IMR-90 (cell line): ENCODE results near the gene DELE1. TPM values are rescaled to one million over a fixed set of nuclear protein-coding genes. Genes with fewer than 3 reads are reported as not detected.

Source experiments
- ATAC-seq: fragments of 200-7000 bp; cut with Tn5 transposase; 2 replicates; pipeline ENCODE4 v1.9.1; 2020; ENCODE audit warnings: low read depth, mild to moderate bottlenecking, moderate library complexity
- BruUV-seq: library from RNA; stranded (reverse); fragments of 400-500 nt; replicated peaks from 2 replicates; lab custom pipeline; 2021; lab: Mats Ljungman, UMichigan
- CTCF ChIA-PET: fragments of 300-600 bp; formaldehyde crosslinking; extraction: SDS; loops from one replicate; lab custom pipeline; 2021; ENCODE audit warnings: antibody characterized with exemption; lab: Yijun Ruan, JAX
- POLR2A ChIA-PET: fragments of 300-600 bp; sonication (Branson Sonifier 250); formaldehyde crosslinking; loops from one replicate; lab custom pipeline; 2022; ENCODE audit warnings: antibody characterized with exemption; ENCODE audit not compliant: unreplicated experiment; lab: Charles Lee
- DNase-seq: peaks from one replicate; pipeline ENCODE4 v3.0.0; 2013
- H2AFZ ChIP-seq: replicated peaks from 2 replicates; pipeline ENCODE3; 2013; ENCODE audit warnings: low read length, mild to moderate bottlenecking; ENCODE audit not compliant: poor library complexity
- H2AK5ac ChIP-seq: 2 replicates; pipeline ENCODE4 v1.6.1; 2013; ENCODE audit warnings: low read depth, low read length, inconsistent platforms
- H2AK9ac ChIP-seq: replicated peaks from 2 replicates; pipeline ENCODE3; 2013; ENCODE audit warnings: mild to moderate bottlenecking, low read depth, low read length, moderate library complexity; ENCODE audit not compliant: poor library complexity
- H2BK120ac ChIP-seq: 2 replicates; pipeline ENCODE4 v1.6.1; 2013; ENCODE audit warnings: low read depth, low read length, inconsistent platforms
- H2BK15ac ChIP-seq: 3 replicates; pipeline ENCODE4 v1.6.1; 2013; ENCODE audit warnings: low read depth, low read length, inconsistent platforms
- H2BK20ac ChIP-seq: 2 replicates; pipeline ENCODE4 v1.6.1; 2013; ENCODE audit warnings: low read depth, mild to moderate bottlenecking, inconsistent platforms, low read length, moderate library complexity
- H2BK5ac ChIP-seq: 2 replicates; pipeline ENCODE4 v1.6.1; 2013; ENCODE audit warnings: mild to moderate bottlenecking, low read depth, low read length, inconsistent platforms; ENCODE audit not compliant: poor library complexity, severe bottlenecking
- H3K14ac ChIP-seq: replicated peaks from 2 replicates; pipeline ENCODE4 v1.6.1; 2013; ENCODE audit warnings: low read depth, low read length, inconsistent platforms
- H3K18ac ChIP-seq: 2 replicates; pipeline ENCODE4 v1.6.1; 2013; ENCODE audit warnings: low read depth, low read length, control low read depth
- H3K23ac ChIP-seq: 2 replicates; pipeline ENCODE4 v1.6.1; 2013; ENCODE audit warnings: low read depth, low read length, inconsistent platforms
- H3K27ac ChIP-seq: 2 replicates; pipeline ENCODE4 v1.5.1; 2013; ENCODE audit warnings: mild to moderate bottlenecking, control low read depth, low read length; ENCODE audit not compliant: insufficient read depth
- H3K27me3 ChIP-seq: 2 replicates; pipeline ENCODE4 v1.6.1; 2013; ENCODE audit warnings: low read length; ENCODE audit not compliant: control insufficient read depth, insufficient read depth
- H3K36me3 ChIP-seq: 2 replicates; pipeline ENCODE4 v1.6.1; 2013; ENCODE audit warnings: low read length, mixed read lengths; ENCODE audit not compliant: control insufficient read depth, insufficient read depth
- H3K4ac ChIP-seq: 2 replicates; pipeline ENCODE4 v1.6.1; 2013; ENCODE audit warnings: low read depth, low read length, inconsistent platforms
- H3K4me1 ChIP-seq: 2 replicates; pipeline ENCODE4 v1.6.1; 2013; ENCODE audit warnings: low read length, mixed read lengths; ENCODE audit not compliant: control insufficient read depth, insufficient read depth
- H3K4me2 ChIP-seq: 2 replicates; pipeline ENCODE4 v1.6.1; 2013; ENCODE audit warnings: low read depth, mild to moderate bottlenecking, control low read depth, low read length, moderate library complexity
- H3K4me3 ChIP-seq: 2 replicates; pipeline ENCODE4 v1.5.1; 2013; ENCODE audit warnings: low read depth, mild to moderate bottlenecking, control low read depth, low read length, moderate library complexity; ENCODE audit not compliant: insufficient read depth
- H3K56ac ChIP-seq: 2 replicates; pipeline ENCODE4 v1.6.1; 2013; ENCODE audit warnings: low read length, inconsistent platforms; ENCODE audit not compliant: insufficient read depth; ENCODE audit errors: extremely low read depth
- H3K79me1 ChIP-seq, 2 experiments: 2 replicates each; pipeline ENCODE4 v1.6.1; 2013; ENCODE audit warnings: low read length in 2 of 2, inconsistent platforms in 1 of 2, low read depth in 1 of 2
- H3K9ac ChIP-seq: 2 replicates; pipeline ENCODE4 v1.6.1; 2013; ENCODE audit warnings: low read depth, low read length, control low read depth
- H3K9me1 ChIP-seq: 2 replicates; pipeline ENCODE4 v1.6.1; 2013; ENCODE audit warnings: low read length, inconsistent platforms; ENCODE audit not compliant: insufficient read depth
- H3K9me3 ChIP-seq: 2 replicates; pipeline ENCODE4 v1.6.1; 2013; ENCODE audit warnings: low read length; ENCODE audit not compliant: control insufficient read depth, insufficient read depth
- H4K20me1 ChIP-seq: 2 replicates; pipeline ENCODE4 v1.6.1; 2013; ENCODE audit warnings: low read length, inconsistent platforms; ENCODE audit not compliant: insufficient read depth
- H4K5ac ChIP-seq: 2 replicates; pipeline ENCODE4 v1.6.1; 2013; ENCODE audit warnings: mild to moderate bottlenecking, low read depth, low read length, control low read depth
- H4K8ac ChIP-seq, 2 experiments: 2 replicates each; pipeline ENCODE4 v1.6.1; 2013; ENCODE audit warnings: low read depth in 2 of 2, low read length in 2 of 2, control low read depth in 1 of 2, inconsistent platforms in 1 of 2
- H4K91ac ChIP-seq: 2 replicates; pipeline ENCODE4 v1.6.1; 2013; ENCODE audit warnings: low read depth, low read length, inconsistent platforms; ENCODE audit not compliant: insufficient read depth
- CEBPB ChIP-seq: IDR thresholded peaks from 2 replicates; pipeline ENCODE4 v1.6.1; 2012; ENCODE audit warnings: low read depth, low read length, improper control_type of control experiment
- MAZ ChIP-seq: IDR thresholded peaks from 2 replicates; pipeline ENCODE4 v1.6.1; 2012; ENCODE audit warnings: low read depth, mild to moderate bottlenecking, low read length, improper control_type of control experiment, moderate library complexity, borderline replicate concordance
- NFE2L2 ChIP-seq: fragments of 150-350 bp; IDR thresholded peaks from 2 replicates; pipeline ENCODE4 v1.6.1; 2016; ENCODE audit warnings: low read depth, mild to moderate bottlenecking, low read length
- whole genome bisulfite sequencing, 2 experiments: methylation state at CpG; one replicate each; pipeline versions ENCODE4 v1.1.5 to v1.1.7; 2013; ENCODE audit warnings: missing lambda C conversion rate in 2 of 2; ENCODE audit not compliant: insufficient read length in 1 of 2; ENCODE audit errors: extremely low coverage in 2 of 2; 5-methylcytosine and 5-hydroxymethylcytosine counted together
- dilution Hi-C: fragments of 300-500 bp; cut with HindIII; formaldehyde crosslinking; loops from one replicate; pipeline ENCODE4 v1.14.3; 2018; ENCODE audit warnings: low sequenced_read_pairs; ENCODE audit not compliant: unreplicated experiment
- in situ Hi-C: fragments of 300-500 bp; cut with MboI; formaldehyde crosslinking; loops from 3 replicates; pipeline ENCODE4 v1.14.3; 2019; ENCODE audit warnings: low sequenced_read_pairs, inconsistent platforms, mixed read lengths
- intact Hi-C: fragments of 100-400 bp; cut with micrococcal nuclease; formaldehyde crosslinking; loops from 2 replicates; pipeline ENCODE4 v1.10.0; 2022
- polyA plus RNA-seq, 3 experiments: library from polyadenylated mRNA; depleted of rRNA; stranded (reverse); fragments of >200 nt; gene quantifications; 2 replicates each; pipeline ENCODE4 v1.2.3, GENCODE V29; 2012; ENCODE audit warnings: low replicate concordance in 1 of 3
- total RNA-seq: library from RNA; depleted of rRNA; stranded (reverse); fragments of >200 nt; gene quantifications from 2 replicates; pipeline ENCODE4 v1.2.3, GENCODE V29; 2012

DELE1 gene
- total and polyA plus RNA-seq, 2 of the 4 experiments (the other 2 are of a cell fraction): 28.0 to 66.1 TPM

DNA sequence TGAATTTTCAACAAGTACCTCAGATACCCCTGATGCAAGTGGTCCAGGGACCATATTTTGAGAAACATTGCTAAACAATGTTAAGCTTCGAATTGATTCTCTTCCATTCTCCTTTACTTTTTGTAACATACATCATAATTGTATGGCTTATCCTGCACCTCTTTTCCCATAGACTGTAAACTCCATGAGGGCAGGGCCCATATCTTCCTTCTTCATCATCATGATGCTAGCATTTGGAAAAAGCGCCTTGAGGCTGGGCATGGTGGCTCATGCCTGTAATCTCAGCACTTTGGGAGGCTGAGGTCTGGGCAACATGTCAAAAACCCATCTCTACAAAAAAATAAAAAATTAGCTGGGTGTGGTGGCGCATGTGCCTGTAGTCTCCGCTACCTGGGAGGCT, 14.5 kb upstream of the DELE1 start:
- H3K4me1 ChIP-seq: no peaks in the 10 kb centered on the region
- 75% methylated on average over 1 of the region's 4 CpGs; no CpG with 5 or more reads in 1 of the 2 experiments for WGBS, 2 experiments
- no peak overlapping the region for H3K4me3 ChIP-seq
- BruUV-seq: no TSS peak
- POLR2A ChIA-PET: no interaction called here
- H2AK9ac ChIP-seq: no peak overlapping the region
- H3K9me1 ChIP-seq: no peaks in the 10 kb centered on the region
- dilution Hi-C loops: no loop called here
- no peak overlapping the region for H4K8ac ChIP-seq
- no peak overlapping the region for H3K18ac ChIP-seq
- no peak for TF ChIP-seq MAZ
- no peak for TF ChIP-seq CEBPB
- no peak for TF ChIP-seq NFE2L2
- no peak overlapping the region for H2BK120ac ChIP-seq
- no peak overlapping the region for H3K9ac ChIP-seq
- H3K14ac ChIP-seq: no peak overlapping the region
- ATAC-seq: no peak
- CTCF ChIA-PET: no interaction called here
- no peak overlapping the region for H3K23ac ChIP-seq
- no peak overlapping the region for H4K91ac ChIP-seq
- no peak overlapping the region for H2AFZ ChIP-seq
- no peak overlapping the region for H2AK5ac ChIP-seq
- no peak overlapping the region for H3K27ac ChIP-seq
- peaks cover 18% of the 10 kb centered on the region for H3K27me3 ChIP-seq
- intact Hi-C loops: no loop called here
- no peaks in the 10 kb centered on the region for H4K20me1 ChIP-seq
- H2BK20ac ChIP-seq: no peak overlapping the region
- H3K4me2 ChIP-seq: no peak overlapping the region
- H2BK5ac ChIP-seq: no peak overlapping the region
- H2BK15ac ChIP-seq: no peak overlapping the region
- H4K5ac ChIP-seq: no peak overlapping the region
- in situ Hi-C loops: no loop called here
- no peaks in the 10 kb centered on the region for H3K79me1 ChIP-seq
- no peak overlapping the region for H3K56ac ChIP-seq
- H3K9me3 ChIP-seq: no peaks in the 10 kb centered on the region
- no peak overlapping the region for H3K4ac ChIP-seq
- no peak for DNase-seq
- H3K36me3 ChIP-seq: no peaks in the 10 kb centered on the region
